Measurements from ENCODE around the gene CEBPA.

CEBPA gene

GRCh38 chr19:33301144-33301899 is 1.0 kb downstream of the CEBPA start:
- H3K4me3 ChIP-seq (ENCODE audit: low read length in 2 of 2) = peak overlapping the region; percentile 74 to 86
- peaks cover 0 to 2% of the 10 kb centered on the region in 2 donors for H3K36me3 ChIP-seq (ENCODE audit: control insufficient read depth in 2 of 2, insufficient read depth in 2 of 2, low read length in 2 of 2)
- peak overlapping the region; percentile 72 to 79 for H3K9ac ChIP-seq (ENCODE audit: low read depth in 1 of 2, low read length in 2 of 2)
- H3K27me3 ChIP-seq (ENCODE audit: control insufficient read depth in 2 of 2, insufficient read depth in 2 of 2, low read length in 2 of 2) = peaks cover 0 to 3% of the 10 kb centered on the region in 2 donors
- H3K27ac ChIP-seq (ENCODE audit: low read depth in 2 of 2, low read length in 2 of 2) = peak overlapping the region; percentile 56 to 69
- peaks cover 30 to 37% of the 10 kb centered on the region in 2 donors for H3K4me1 ChIP-seq (ENCODE audit: control insufficient read depth in 2 of 2, insufficient read depth in 2 of 2, low read length in 2 of 2)
- no peaks in the 10 kb centered on the region for H3K9me3 ChIP-seq (ENCODE audit: control insufficient read depth in 2 of 2, low read length in 2 of 2)

DNA sequence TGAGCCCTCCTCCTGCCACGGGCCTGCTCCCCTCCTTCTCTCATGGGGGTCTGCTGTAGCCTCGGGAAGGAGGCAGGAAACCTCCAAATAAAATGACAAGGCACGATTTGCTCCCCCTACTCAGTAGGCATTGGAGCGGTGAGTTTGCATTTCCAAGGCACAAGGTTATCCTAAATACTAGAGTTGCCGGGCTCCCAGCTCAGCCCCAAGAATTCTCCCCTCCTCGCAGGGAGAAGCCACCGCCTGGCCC is 1.5 kb downstream of the CEBPA start:
- Histone ChIP-seq H3K27me3 (ENCODE audit: control insufficient read depth in 2 of 2, insufficient read depth in 2 of 2, low read length in 2 of 2) (peaks cover 0 to 3% of the 10 kb centered on the region in 2 donors), H3K36me3 (ENCODE audit: control insufficient read depth in 2 of 2, insufficient read depth in 2 of 2, low read length in 2 of 2) (peaks cover 0 to 2% of the 10 kb centered on the region in 2 donors), H3K9me3 (ENCODE audit: control insufficient read depth in 2 of 2, low read length in 2 of 2) (no peaks in the 10 kb centered on the region), H3K9ac (ENCODE audit: low read depth in 1 of 2, low read length in 2 of 2) (peak overlapping the region; percentile 72 to 79), H3K4me1 (ENCODE audit: control insufficient read depth in 2 of 2, insufficient read depth in 2 of 2, low read length in 2 of 2) (peaks cover 27 to 32% of the 10 kb centered on the region in 2 donors), H3K27ac (ENCODE audit: low read depth in 2 of 2, low read length in 2 of 2) (peak overlapping the region in 1 of 2 donors; percentile 34), H3K4me3 (ENCODE audit: low read length in 2 of 2) (peak overlapping the region; percentile 74 to 86)

GRCh38 chr19:33300009-33300893 is 2.1 kb downstream of the CEBPA start:
- Histone ChIP-seq H3K9me3 (ENCODE audit: control insufficient read depth in 2 of 2, low read length in 2 of 2) (no peaks in the 10 kb centered on the region), H3K27me3 (ENCODE audit: control insufficient read depth in 2 of 2, insufficient read depth in 2 of 2, low read length in 2 of 2) (peaks cover 0 to 3% of the 10 kb centered on the region in 2 donors), H3K9ac (ENCODE audit: low read depth in 1 of 2, low read length in 2 of 2) (peak overlapping the region; percentile 72 to 79), H3K27ac (ENCODE audit: low read depth in 2 of 2, low read length in 2 of 2) (peak overlapping the region in 1 of 2 donors; percentile 34), H3K36me3 (ENCODE audit: control insufficient read depth in 2 of 2, insufficient read depth in 2 of 2, low read length in 2 of 2) (peaks cover 0 to 2% of the 10 kb centered on the region in 2 donors), H3K4me1 (ENCODE audit: control insufficient read depth in 2 of 2, insufficient read depth in 2 of 2, low read length in 2 of 2) (peaks cover 22 to 27% of the 10 kb centered on the region in 2 donors), H3K4me3 (ENCODE audit: low read length in 2 of 2) (peak overlapping the region; percentile 74 to 86)

DNA sequence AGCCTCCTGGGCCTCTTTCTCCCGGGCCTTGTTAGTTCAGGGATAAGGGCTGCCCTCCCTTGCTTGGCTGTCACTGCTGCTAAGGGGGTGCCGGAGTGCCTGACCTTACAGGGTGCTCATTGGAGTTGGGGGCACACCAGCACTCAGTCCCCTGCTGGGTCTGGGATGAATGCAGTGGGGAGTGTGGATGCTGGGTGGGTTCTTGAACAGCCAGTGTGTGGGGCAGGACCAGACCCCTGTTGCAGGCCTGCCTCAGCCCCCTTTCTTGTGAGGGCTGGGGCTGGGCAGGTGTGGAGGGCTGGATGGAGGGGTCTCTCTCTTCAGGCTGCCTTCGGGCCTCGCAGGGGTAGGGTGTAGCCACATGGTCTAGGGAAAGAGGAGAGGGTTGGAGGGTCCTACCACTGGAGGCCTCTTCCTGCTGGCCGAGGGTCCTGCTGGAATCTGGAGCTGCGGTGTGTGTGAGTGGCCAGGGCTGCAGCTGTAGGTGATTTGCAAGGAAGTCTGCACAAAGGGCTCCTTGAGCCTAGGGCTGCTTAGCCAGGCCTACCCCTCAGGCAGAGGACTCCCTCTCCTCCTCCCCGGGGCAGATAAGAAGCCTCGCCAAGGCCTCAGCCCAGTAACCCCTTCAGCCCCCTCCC is 3.2 kb downstream of the CEBPA start:
- peak overlapping the region in 1 of 2 donors; percentile 86 for H3K4me3 ChIP-seq (ENCODE audit: low read length in 2 of 2)
- H3K27ac ChIP-seq (ENCODE audit: low read depth in 2 of 2, low read length in 2 of 2) = no peak overlapping the region
- peaks cover 15 to 17% of the 10 kb centered on the region in 2 donors for H3K4me1 ChIP-seq (ENCODE audit: control insufficient read depth in 2 of 2, insufficient read depth in 2 of 2, low read length in 2 of 2)
- H3K9me3 ChIP-seq (ENCODE audit: control insufficient read depth in 2 of 2, low read length in 2 of 2) = no peaks in the 10 kb centered on the region
- H3K27me3 ChIP-seq (ENCODE audit: control insufficient read depth in 2 of 2, insufficient read depth in 2 of 2, low read length in 2 of 2) = peaks cover 0 to 3% of the 10 kb centered on the region in 2 donors
- peak overlapping the region in 1 of 2 donors; percentile 79 for H3K9ac ChIP-seq (ENCODE audit: low read depth in 1 of 2, low read length in 2 of 2)
- H3K36me3 ChIP-seq (ENCODE audit: control insufficient read depth in 2 of 2, insufficient read depth in 2 of 2, low read length in 2 of 2) = peaks cover 0 to 2% of the 10 kb centered on the region in 2 donors

- H3K9ac ChIP-seq (ENCODE audit: low read depth in 1 of 2, low read length in 2 of 2) = no peak overlapping the region
- H3K36me3 ChIP-seq (ENCODE audit: control insufficient read depth in 2 of 2, insufficient read depth in 2 of 2, low read length in 2 of 2) = peaks cover 0 to 2% of the 10 kb centered on the region in 2 donors
- H3K27ac ChIP-seq (ENCODE audit: low read depth in 2 of 2, low read length in 2 of 2) = no peak overlapping the region
- no peak overlapping the region for H3K4me3 ChIP-seq (ENCODE audit: low read length in 2 of 2)
- peaks cover 0 to 3% of the 10 kb centered on the region in 2 donors for H3K27me3 ChIP-seq (ENCODE audit: control insufficient read depth in 2 of 2, insufficient read depth in 2 of 2, low read length in 2 of 2)
- peaks cover 16 to 21% of the 10 kb centered on the region in 2 donors for H3K4me1 ChIP-seq (ENCODE audit: control insufficient read depth in 2 of 2, insufficient read depth in 2 of 2, low read length in 2 of 2)
- H3K9me3 ChIP-seq (ENCODE audit: control insufficient read depth in 2 of 2, low read length in 2 of 2) = no peaks in the 10 kb centered on the region
Measured at GRCh38 chr19:33298146-33298911, 4.0 kb downstream of the CEBPA start.

- Histone ChIP-seq H3K27me3 (ENCODE audit: control insufficient read depth in 2 of 2, insufficient read depth in 2 of 2, low read length in 2 of 2) (peaks cover 0 to 3% of the 10 kb centered on the region in 2 donors), H3K36me3 (ENCODE audit: control insufficient read depth in 2 of 2, insufficient read depth in 2 of 2, low read length in 2 of 2) (peaks cover 0 to 2% of the 10 kb centered on the region in 2 donors), H3K27ac (ENCODE audit: low read depth in 2 of 2, low read length in 2 of 2) (no peak overlapping the region), H3K4me3 (ENCODE audit: low read length in 2 of 2) (no peak overlapping the region), H3K4me1 (ENCODE audit: control insufficient read depth in 2 of 2, insufficient read depth in 2 of 2, low read length in 2 of 2) (peaks cover 23 to 27% of the 10 kb centered on the region in 2 donors), H3K9ac (ENCODE audit: low read depth in 1 of 2, low read length in 2 of 2) (no peak overlapping the region), H3K9me3 (ENCODE audit: control insufficient read depth in 2 of 2, low read length in 2 of 2) (no peaks in the 10 kb centered on the region)
Measured at GRCh38 chr19:33297401-33298145, 4.8 kb downstream of the CEBPA start.

DNA sequence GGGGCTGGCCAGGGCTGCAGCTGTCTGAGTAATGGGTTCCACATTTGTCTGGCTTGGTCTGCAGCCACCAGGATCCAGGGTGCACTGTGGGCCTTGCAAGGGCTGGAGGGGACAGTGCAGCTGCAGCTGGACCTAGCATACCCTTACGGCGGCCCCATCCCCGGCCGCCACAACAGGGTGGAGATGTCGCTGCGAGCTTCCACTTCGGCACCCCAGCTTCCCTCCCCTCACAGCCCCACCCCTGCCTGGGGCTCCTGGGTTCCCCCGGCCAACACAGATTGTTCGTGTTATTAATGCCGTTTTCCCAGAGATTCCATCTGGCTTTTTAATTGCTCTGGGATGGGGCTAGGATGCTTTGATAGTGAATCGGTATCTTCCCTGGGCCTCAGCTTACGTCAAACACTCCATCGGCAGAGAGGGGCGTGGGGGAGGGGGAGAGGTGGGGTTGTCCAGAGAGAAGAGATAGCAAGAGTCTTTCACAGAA is 5.8 kb downstream of the CEBPA start:
- H3K9ac ChIP-seq (ENCODE audit: low read depth in 1 of 2, low read length in 2 of 2) = no peak overlapping the region
- H3K4me1 ChIP-seq (ENCODE audit: control insufficient read depth in 2 of 2, insufficient read depth in 2 of 2, low read length in 2 of 2) = peaks cover 33 to 38% of the 10 kb centered on the region in 2 donors
- no peak overlapping the region for H3K27ac ChIP-seq (ENCODE audit: low read depth in 2 of 2, low read length in 2 of 2)
- H3K27me3 ChIP-seq (ENCODE audit: control insufficient read depth in 2 of 2, insufficient read depth in 2 of 2, low read length in 2 of 2) = peaks cover 0 to 3% of the 10 kb centered on the region in 2 donors
- H3K9me3 ChIP-seq (ENCODE audit: control insufficient read depth in 2 of 2, low read length in 2 of 2) = no peaks in the 10 kb centered on the region
- H3K4me3 ChIP-seq (ENCODE audit: low read length in 2 of 2) = no peak overlapping the region
- H3K36me3 ChIP-seq (ENCODE audit: control insufficient read depth in 2 of 2, insufficient read depth in 2 of 2, low read length in 2 of 2) = peaks cover 0 to 2% of the 10 kb centered on the region in 2 donors

- Histone ChIP-seq H3K27me3 (ENCODE audit: control insufficient read depth in 2 of 2, insufficient read depth in 2 of 2, low read length in 2 of 2) (no peaks in the 10 kb centered on the region), H3K9me3 (ENCODE audit: control insufficient read depth in 2 of 2, low read length in 2 of 2) (no peaks in the 10 kb centered on the region), H3K4me1 (ENCODE audit: control insufficient read depth in 2 of 2, insufficient read depth in 2 of 2, low read length in 2 of 2) (peaks cover 39 to 43% of the 10 kb centered on the region in 2 donors), H3K9ac (ENCODE audit: low read depth in 1 of 2, low read length in 2 of 2) (no peak overlapping the region), H3K36me3 (ENCODE audit: control insufficient read depth in 2 of 2, insufficient read depth in 2 of 2, low read length in 2 of 2) (peaks cover 0 to 2% of the 10 kb centered on the region in 2 donors), H3K4me3 (ENCODE audit: low read length in 2 of 2) (no peak overlapping the region), H3K27ac (ENCODE audit: low read depth in 2 of 2, low read length in 2 of 2) (no peak overlapping the region)
Measured at GRCh38 chr19:33295621-33296487, 6.5 kb downstream of the CEBPA start.
